Measurements from ENCODE around the gene LATS2. TPM values are rescaled to one million over a fixed set of nuclear protein-coding genes. Genes with fewer than 3 reads are reported as not detected.

Gene LATS2
- total and polyA plus RNA-seq, 12 donors: 9.7 to 46.1 (median 25.2) TPM

DNA sequence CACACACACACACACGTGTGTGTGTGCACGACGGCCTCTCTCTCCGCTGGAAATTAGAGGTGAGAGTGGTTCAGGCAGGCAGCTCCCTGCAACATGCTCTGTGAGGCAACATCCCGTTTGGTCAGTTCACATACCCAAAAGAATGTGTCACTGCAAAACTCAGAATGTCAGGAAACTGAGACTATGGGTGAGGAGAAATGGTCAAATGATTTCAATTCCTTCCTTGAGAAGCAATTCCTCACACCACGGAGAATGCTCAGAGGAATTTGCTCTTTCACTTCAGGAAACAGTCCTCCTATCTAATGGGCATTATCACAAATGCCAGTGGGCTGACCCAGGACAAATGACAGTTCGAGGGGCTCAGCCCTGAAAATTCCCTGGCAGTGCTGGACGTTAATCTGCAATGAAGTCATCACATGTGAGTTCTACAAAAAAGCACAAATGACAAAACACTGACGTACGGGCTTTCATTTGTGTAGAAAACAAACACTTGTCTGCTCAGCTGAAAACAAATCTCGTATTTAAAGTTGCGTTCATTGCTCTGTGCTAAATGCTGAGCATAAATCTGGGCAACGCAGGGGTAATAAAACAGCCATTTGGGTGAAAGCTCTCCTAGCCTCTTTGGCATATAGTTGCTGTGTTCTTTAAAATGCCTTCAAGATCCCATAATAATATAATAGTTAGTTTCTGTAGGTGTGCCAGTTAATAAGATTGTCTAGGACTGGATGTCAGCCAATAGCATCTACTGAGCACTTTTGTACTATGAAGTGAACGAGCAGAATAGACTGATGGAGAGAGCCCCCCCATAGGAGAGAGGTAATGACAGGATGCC lies 18.6 kb upstream of the LATS2 start:
- WGBS, 2 donors: 27% methylated on average over 14 of the region's 14 CpGs
- ATAC-seq (peak in 6 of 8 donors; percentile 27 to 72 (median 55)), DNase-seq (peak in 1 of 2 donors; percentile 29)
- Histone ChIP-seq H3K4me1 (peaks cover 0 to 32% (median 19%) of the 10 kb centered on the region in 9 donors), H3K9me3 (no peaks in the 10 kb centered on the region), H3K27me3 (no peaks in the 10 kb centered on the region), H3K4me3 (peak overlapping the region in 6 of 10 donors; percentile 10 to 31 (median 29)), H3K27ac (peak overlapping the region in 8 of 10 donors; percentile 17 to 61 (median 56)), H3K36me3 (no peaks in the 10 kb centered on the region)
- TF ChIP-seq, protein P1, sequence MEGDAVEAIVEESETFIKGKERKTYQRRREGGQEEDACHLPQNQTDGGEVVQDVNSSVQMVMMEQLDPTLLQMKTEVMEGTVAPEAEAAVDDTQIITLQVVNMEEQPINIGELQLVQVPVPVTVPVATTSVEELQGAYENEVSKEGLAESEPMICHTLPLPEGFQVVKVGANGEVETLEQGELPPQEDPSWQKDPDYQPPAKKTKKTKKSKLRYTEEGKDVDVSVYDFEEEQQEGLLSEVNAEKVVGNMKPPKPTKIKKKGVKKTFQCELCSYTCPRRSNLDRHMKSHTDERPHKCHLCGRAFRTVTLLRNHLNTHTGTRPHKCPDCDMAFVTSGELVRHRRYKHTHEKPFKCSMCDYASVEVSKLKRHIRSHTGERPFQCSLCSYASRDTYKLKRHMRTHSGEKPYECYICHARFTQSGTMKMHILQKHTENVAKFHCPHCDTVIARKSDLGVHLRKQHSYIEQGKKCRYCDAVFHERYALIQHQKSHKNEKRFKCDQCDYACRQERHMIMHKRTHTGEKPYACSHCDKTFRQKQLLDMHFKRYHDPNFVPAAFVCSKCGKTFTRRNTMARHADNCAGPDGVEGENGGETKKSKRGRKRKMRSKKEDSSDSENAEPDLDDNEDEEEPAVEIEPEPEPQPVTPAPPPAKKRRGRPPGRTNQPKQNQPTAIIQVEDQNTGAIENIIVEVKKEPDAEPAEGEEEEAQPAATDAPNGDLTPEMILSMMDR (IDR thresholded peaks at IDR 0.05): no peak
- intact Hi-C loops (cut with DNase I): loop anchor here in 1 of 10 donors (10.0 kb wide), 1 partner anchor 45 kb away; no protein-coding TSS in a partner anchor

DNA sequence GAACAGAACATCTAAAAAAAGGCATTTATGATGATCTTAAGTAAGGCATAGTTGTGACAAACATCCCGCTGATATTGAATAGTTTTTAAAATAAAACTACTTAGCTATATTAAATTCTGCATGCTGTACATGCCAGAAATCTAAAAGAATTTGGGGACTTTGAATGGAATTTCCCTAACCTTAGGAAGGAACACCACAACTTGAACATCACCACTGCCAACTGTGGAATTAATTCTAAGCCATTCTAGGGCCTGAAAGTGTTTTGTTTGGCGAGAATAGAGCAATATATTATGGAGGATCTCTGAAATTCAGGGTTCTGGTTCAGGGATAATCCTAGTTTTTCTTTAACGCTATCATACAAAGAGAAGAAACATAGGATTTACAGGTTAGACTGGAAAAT lies 17.8 kb upstream of the LATS2 start:
- TF ChIP-seq, protein P1 (IDR thresholded peaks at IDR 0.05): no peak
- Histone ChIP-seq H3K4me1 (peaks cover 0 to 40% (median 26%) of the 10 kb centered on the region in 9 donors), H3K4me3 (no peak overlapping the region), H3K9me3 (no peaks in the 10 kb centered on the region), H3K27ac (peak overlapping the region in 6 of 10 donors; percentile 48 to 61 (median 56)), H3K27me3 (no peaks in the 10 kb centered on the region), H3K36me3 (no peaks in the 10 kb centered on the region)
- 94 to 95% methylated on average over 3 of the region's 3 CpGs for WGBS, 2 donors
- ATAC-seq: no peak
- no peak for DNase-seq
- intact Hi-C loops (cut with DNase I): loop anchor here in 1 of 10 donors (10.0 kb wide), 1 partner anchor 46 kb away; no protein-coding TSS in a partner anchor

DNA sequence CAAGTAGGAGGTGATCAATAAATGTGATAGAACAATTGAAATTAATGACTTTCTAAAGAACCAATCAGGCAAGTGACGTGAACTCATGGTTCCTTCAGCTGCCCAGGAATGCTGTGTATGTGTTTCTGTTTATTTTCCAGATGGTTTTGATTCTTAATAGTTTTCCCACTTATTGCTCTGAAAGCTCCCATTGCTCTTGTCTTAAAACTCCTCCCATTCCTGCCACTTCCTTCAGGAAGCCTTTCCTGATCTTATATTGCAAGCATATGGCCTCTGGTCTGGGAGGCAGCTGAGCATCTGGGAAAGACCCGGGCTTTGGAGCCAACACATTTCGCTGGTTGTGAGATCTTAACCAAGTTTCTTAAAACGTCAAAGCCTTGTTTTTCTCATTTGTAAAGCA lies 17.1 kb upstream of the LATS2 start:
- no peaks in the 10 kb centered on the region for H3K9me3 ChIP-seq
- no peaks in the 10 kb centered on the region for H3K27me3 ChIP-seq
- intact Hi-C loops (cut with DNase I): loop anchor here in 1 of 10 donors (10.0 kb wide), 1 partner anchor 46 kb away; no protein-coding TSS in a partner anchor
- no peak overlapping the region for H3K4me3 ChIP-seq
- no peaks in the 10 kb centered on the region for H3K36me3 ChIP-seq
- peaks cover 0 to 43% (median 26%) of the 10 kb centered on the region in 9 donors for H3K4me1 ChIP-seq
- ATAC-seq (no peak), DNase-seq (no peak)
- TF ChIP-seq, protein P1 (IDR thresholded peaks at IDR 0.05): no peak
- H3K27ac ChIP-seq: no peak overlapping the region
- WGBS, 2 donors: 86 to 90% methylated on average over 4 of the region's 4 CpGs

DNA sequence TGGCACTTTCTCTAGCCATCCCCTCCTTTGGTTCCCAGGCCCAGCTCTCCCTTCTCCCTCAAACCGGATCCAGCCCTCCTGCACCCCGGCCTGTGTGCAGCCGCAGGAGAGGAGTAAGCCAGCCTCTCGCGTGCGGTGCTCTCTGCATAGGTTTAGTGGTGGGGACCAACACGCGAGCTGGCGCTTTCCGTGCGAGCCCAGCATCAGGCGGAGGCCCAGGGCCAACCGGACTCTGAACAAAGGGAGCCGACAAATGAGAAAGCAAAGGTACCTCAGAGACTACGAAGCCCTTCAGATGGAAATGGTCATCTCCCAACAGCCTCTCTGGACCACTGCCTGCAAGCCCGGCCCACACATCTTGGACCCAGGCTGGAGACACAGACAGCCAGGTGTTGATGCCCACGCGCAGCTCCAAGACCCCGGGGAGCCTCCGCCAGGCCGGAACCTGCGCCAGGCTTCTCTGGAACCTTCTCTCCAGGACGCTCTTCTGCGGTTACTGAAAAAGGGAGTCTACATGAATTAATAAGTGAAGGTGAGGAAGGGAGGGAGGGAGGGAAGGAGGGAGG lies 16.5 kb upstream of the LATS2 start:
- Histone ChIP-seq H3K4me1 (peaks cover 0 to 43% (median 26%) of the 10 kb centered on the region in 9 donors), H3K36me3 (no peaks in the 10 kb centered on the region), H3K9me3 (no peaks in the 10 kb centered on the region), H3K27ac (no peak overlapping the region), H3K27me3 (no peaks in the 10 kb centered on the region), H3K4me3 (no peak overlapping the region)
- WGBS, 2 donors: 96% methylated on average over 24 of the region's 24 CpGs
- TF ChIP-seq, protein P1 (IDR thresholded peaks at IDR 0.05): no peak
- no peak for DNase-seq
- no peak for ATAC-seq
- intact Hi-C loops (cut with DNase I): loop anchor here in 1 of 10 donors (10.0 kb wide), 1 partner anchor 47 kb away; no protein-coding TSS in a partner anchor
